CD14-positive monocyte (primary cell): ENCODE results near the gene CDC42BPB. TPM values are rescaled to one million over a fixed set of nuclear protein-coding genes. Genes with fewer than 3 reads are reported as not detected.

Source experiments
- DNase-seq, 3 donors: peaks; one replicate each; pipeline ENCODE4 v3.0.0-alpha.2; 2011 to 2022
- H2AFZ ChIP-seq: 2 replicates; pipeline ENCODE4 v1.6.0; 2012; ENCODE audit warnings: mild to moderate bottlenecking, low read depth, low read length, inconsistent platforms; ENCODE audit not compliant: insufficient read depth, poor library complexity, severe bottlenecking
- H3K27ac ChIP-seq, 2 donors: 1 replicate in 1 of 2; 2 replicates in 1 of 2; pipeline ENCODE4 v1.5.1; 2012 to 2013; ENCODE audit warnings: low read length in 2 of 2, control low read depth in 1 of 2, inconsistent platforms in 1 of 2, low read depth in 1 of 2, mild to moderate bottlenecking in 1 of 2
- H3K27me3 ChIP-seq, 2 donors: one replicate each; pipeline versions ENCODE4 v1.6.0 to v1.6.1; 2011 to 2013; ENCODE audit warnings: low read length in 2 of 2; ENCODE audit not compliant: control insufficient read depth in 2 of 2, insufficient read depth in 2 of 2
- H3K36me3 ChIP-seq, 2 donors: replicated peaks in 1 of 2; 1 replicate in 1 of 2; 2 replicates in 1 of 2; pipeline versions ENCODE4 v1.5.1 to v1.6.1; 2012 to 2013; ENCODE audit warnings: low read length in 2 of 2, control low read depth in 1 of 2, inconsistent platforms in 1 of 2, mild to moderate bottlenecking in 1 of 2; ENCODE audit not compliant: insufficient read depth in 2 of 2, control insufficient read depth in 1 of 2
- H3K4me1 ChIP-seq, 2 donors: 1 replicate in 1 of 2; 2 replicates in 1 of 2; pipeline versions ENCODE4 v1.5.1 to v1.6.1; 2012 to 2013; ENCODE audit warnings: low read length in 2 of 2, control low read depth in 1 of 2, inconsistent platforms in 1 of 2, mild to moderate bottlenecking in 1 of 2, moderate library complexity in 1 of 2; ENCODE audit not compliant: insufficient read depth in 2 of 2, control insufficient read depth in 1 of 2
- H3K4me2 ChIP-seq: replicated peaks from 2 replicates; pipeline ENCODE3; 2012; ENCODE audit warnings: low read length, moderate library complexity, mild to moderate bottlenecking; ENCODE audit not compliant: poor library complexity, severe bottlenecking; ENCODE audit errors: extremely low read depth
- H3K4me3 ChIP-seq, 3 experiments: fragments of 200-600 bp in 1 of 3; sonication (generic) in 1 of 3; replicated peaks in 1 of 3; 1 replicate in 2 of 3; 2 replicates in 1 of 3; pipeline ENCODE4 v1.5.1; 2011 to 2013; ENCODE audit warnings: low read length in 3 of 3, mild to moderate bottlenecking in 3 of 3, control low read depth in 2 of 3, low read depth in 2 of 3, inconsistent platforms in 1 of 3, moderate library complexity in 1 of 3
- H3K79me2 ChIP-seq: 2 replicates; pipeline ENCODE4 v1.6.0; 2012; ENCODE audit warnings: mild to moderate bottlenecking, control low read depth, inconsistent platforms, low read length, moderate library complexity; ENCODE audit not compliant: insufficient read depth
- H3K9ac ChIP-seq: 2 replicates; pipeline ENCODE4 v1.6.0; 2017; ENCODE audit warnings: low read length, mild to moderate bottlenecking; ENCODE audit not compliant: insufficient read depth, poor library complexity, severe bottlenecking
- H3K9me3 ChIP-seq, 2 donors: replicated peaks in 1 of 2; 1 replicate in 1 of 2; 2 replicates in 1 of 2; pipeline versions ENCODE4 v1.5.1 to v1.6.1; 2012 to 2013; ENCODE audit warnings: low read length in 2 of 2, control low read depth in 1 of 2; ENCODE audit not compliant: control insufficient read depth in 1 of 2, insufficient read depth in 1 of 2
- H4K20me1 ChIP-seq: 2 replicates; pipeline ENCODE4 v1.6.0; 2012; ENCODE audit warnings: mild to moderate bottlenecking, low read length, control low read depth, moderate library complexity; ENCODE audit not compliant: insufficient read depth
- H3K27ac Mint-ChIP-seq, 7 donors: one replicate each; pipeline ENCODE4 v1.8.0; 2020; ENCODE audit warnings: mild to moderate bottlenecking in 7 of 7, mixed read lengths in 7 of 7, moderate library complexity in 6 of 7, inconsistent platforms in 2 of 7
- H3K27me3 Mint-ChIP-seq, 3 donors: one replicate each; pipeline ENCODE4 v1.8.0; 2021 to 2022; ENCODE audit warnings: low read depth in 3 of 3, mild to moderate bottlenecking in 3 of 3, mixed read lengths in 3 of 3, moderate library complexity in 3 of 3, inconsistent platforms in 1 of 3
- H3K36me3 Mint-ChIP-seq, 2 donors: one replicate each; pipeline ENCODE4 v1.8.0; 2020; ENCODE audit warnings: mixed read lengths in 2 of 2, inconsistent platforms in 1 of 2, mild to moderate bottlenecking in 1 of 2
- H3K4me1 Mint-ChIP-seq: one replicate; pipeline ENCODE4 v1.8.0; 2020; ENCODE audit warnings: mild to moderate bottlenecking, mixed read lengths
- H3K4me3 Mint-ChIP-seq, 2 donors: one replicate each; pipeline ENCODE4 v1.8.0; 2020; ENCODE audit warnings: mild to moderate bottlenecking in 2 of 2, mixed read lengths in 2 of 2, moderate library complexity in 1 of 2
- H3K9me3 Mint-ChIP-seq, 7 donors: one replicate each; pipeline ENCODE4 v1.8.0; 2020 to 2022; ENCODE audit warnings: mixed read lengths in 7 of 7, mild to moderate bottlenecking in 6 of 7, moderate library complexity in 6 of 7, inconsistent platforms in 2 of 7
- CTCF ChIP-seq: fragments of 200-600 bp; IDR thresholded peaks from one replicate; pipeline ENCODE4 v1.8.0; 2022; ENCODE audit warnings: antibody characterized with exemption, mild to moderate bottlenecking
- WGBS: methylation state at CpG from one replicate; pipeline ENCODE4 v1.1.5; 2013; ENCODE audit warnings: missing lambda C conversion rate; ENCODE audit not compliant: insufficient coverage; 5-methylcytosine and 5-hydroxymethylcytosine counted together
- intact Hi-C, 2 donors: fragments of 100-400 bp; cut with micrococcal nuclease; formaldehyde crosslinking; loops; one replicate each; pipeline versions ENCODE4 v1.15.0 to v1.15.1; 2023
- polyA plus RNA-seq, 3 donors: library from polyadenylated mRNA; depleted of rRNA in 1 of 3; unstranded in 2 of 3; stranded (reverse) in 1 of 3; fragments of 300-500 nt in 2 of 3; fragments of >200 nt in 1 of 3; fragmentation: Illumina TruSeq in 2 of 3; gene quantifications; 1 replicate in 2 of 3; 2 replicates in 1 of 3; pipeline ENCODE4 v1.2.3, GENCODE V29; 2012 to 2021

The CDC42BPB gene
- polyA plus RNA-seq, 3 donors, result 0.25 to 19.0 (median 0.60) TPM

GRCh38 chr14:103097244-103097993 is 40.1 kb upstream of the CDC42BPB start:
- Histone ChIP-seq H3K4me1 (peaks cover 9 to 15% of the 10 kb centered on the region in 2 donors), H3K27ac (no peak overlapping the region), H3K79me2 (no peaks in the 10 kb centered on the region), H3K27me3 (peaks cover 8 to 15% of the 10 kb centered on the region in 2 donors), H3K9ac (no peak overlapping the region), H3K4me3 (no peak overlapping the region), H2AFZ (no peak overlapping the region), H4K20me1 (no peaks in the 10 kb centered on the region), H3K4me2 (no peak overlapping the region), H3K9me3 (peaks cover 0 to 10% of the 10 kb centered on the region in 2 donors), H3K36me3 (no peaks in the 10 kb centered on the region)
- TF ChIP-seq CTCF, result no peak
- peaks cover 9% of the 10 kb centered on the region for H3K4me1 Mint-ChIP-seq
- no peak overlapping the region for H3K27ac Mint-ChIP-seq
- no peak overlapping the region for H3K4me3 Mint-ChIP-seq
- H3K36me3 Mint-ChIP-seq, result peaks cover 3 to 4% of the 10 kb centered on the region in 2 donors
- intact Hi-C loops, result no loop called here
- DNase-seq, result no peak
- peaks cover 0 to 8% (median 2%) of the 10 kb centered on the region in 7 donors for H3K9me3 Mint-ChIP-seq
- 90% methylated on average over 24 of the region's 26 CpGs for WGBS
- H3K27me3 Mint-ChIP-seq, result peaks cover 17 to 23% (median 23%) of the 10 kb centered on the region in 3 donors

GRCh38 chr14:103096387-103096786 is 39.0 kb upstream of the CDC42BPB start:
- DNase-seq, result no peak
- H3K4me3 ChIP-seq, result no peak overlapping the region
- no peak overlapping the region for H2AFZ ChIP-seq
- intact Hi-C loops, result no loop called here
- H3K4me1 ChIP-seq, result peaks cover 13 to 19% of the 10 kb centered on the region in 2 donors
- no peaks in the 10 kb centered on the region for H3K79me2 ChIP-seq
- H3K27me3 Mint-ChIP-seq, result peaks cover 10 to 15% (median 14%) of the 10 kb centered on the region in 3 donors
- H3K4me2 ChIP-seq, result no peak overlapping the region
- peaks cover 1 to 2% of the 10 kb centered on the region in 2 donors for H3K36me3 Mint-ChIP-seq
- H3K27ac ChIP-seq, result no peak overlapping the region
- TF ChIP-seq CTCF, result no peak
- peaks cover 0 to under 1% of the 10 kb centered on the region in 2 donors for H3K9me3 ChIP-seq
- no peaks in the 10 kb centered on the region for H4K20me1 ChIP-seq
- H3K9ac ChIP-seq, result no peak overlapping the region
- peaks cover under 1 to 8% of the 10 kb centered on the region in 2 donors for H3K27me3 ChIP-seq
- WGBS, result 83% methylated on average over 1 of the region's 4 CpGs
- H3K36me3 ChIP-seq, result no peaks in the 10 kb centered on the region
- no peak overlapping the region for H3K27ac Mint-ChIP-seq
- peaks cover 14% of the 10 kb centered on the region for H3K4me1 Mint-ChIP-seq
- H3K4me3 Mint-ChIP-seq, result no peak overlapping the region
- peaks cover 0 to 2% (median 2%) of the 10 kb centered on the region in 7 donors for H3K9me3 Mint-ChIP-seq
